ENCODE results near the gene EYS. TPM values are rescaled to one million over a fixed set of nuclear protein-coding genes. Genes with fewer than 3 reads are reported as not detected.

Gene EYS
- total RNA-seq, 1 experiment from 2014 or later = not detected

- ChIA-PET POLR2A (no interaction called here), RAD21 (ENCODE audit: low non-redundant PET in 1 of 2, low total read pairs in 2 of 2, uncharacterized antibody in 2 of 2, unreplicated experiment in 2 of 2) (no interaction called here), CTCF (no interaction called here)
- BruUV-seq (replicated peaks) = no TSS peak
- H3K4me3 ChIP-seq (replicated peaks in 1 of 2; ENCODE audit: low read depth in 1 of 2, low read length in 2 of 2) = no peak overlapping the region
- no peaks in the 10 kb centered on the region for H3K4me1 ChIP-seq (ENCODE audit: control insufficient read depth in 1 of 2, insufficient read depth in 2 of 2, low read length in 2 of 2)
- DNase-seq (ENCODE audit: low read depth, low spot score) (no peak), ATAC-seq (no peak)
- intact Hi-C loops (cut with micrococcal nuclease) = no loop called here
- H3K27me3 ChIP-seq (ENCODE audit: insufficient read depth, low read length) = no peaks in the 10 kb centered on the region
- H3K79me2 ChIP-seq (ENCODE audit: insufficient read depth, low read length) = no peaks in the 10 kb centered on the region
- no peak overlapping the region for H3K4me2 ChIP-seq (ENCODE audit: low read length)
- H3K27ac ChIP-seq (ENCODE audit: low read depth, low read length) = no peak overlapping the region
- no peaks in the 10 kb centered on the region; the same call in 1 of the 2 replicates for H4K20me1 ChIP-seq (ENCODE audit: insufficient read depth)
- H3K9me3 ChIP-seq (ENCODE audit: control insufficient read depth in 1 of 2, insufficient read depth in 1 of 2, low read depth in 1 of 2, low read length in 2 of 2) = peaks cover 0 to 2% of the 10 kb centered on the region in 2 experiments; a peak in 2 of 4 replicates
- no peak overlapping the region for H3K9ac ChIP-seq (ENCODE audit: low read length)
- no peaks in the 10 kb centered on the region for H3K9me2 ChIP-seq (ENCODE audit: insufficient read depth)
- no peaks in the 10 kb centered on the region for H3K36me3 ChIP-seq (ENCODE audit: control insufficient read depth in 1 of 2, insufficient read depth in 2 of 2, low read length in 2 of 2)
- TF ChIP-seq POLR2A (IDR thresholded peaks at IDR 0.05; ENCODE audit: borderline replicate concordance, extremely low read depth, insufficient read depth, insufficient read length) (no peak), ZNF274 (IDR thresholded peaks at IDR 0.05; ENCODE audit: low read depth, low read length) (no peak), EZH2phosphoT487 (IDR thresholded peaks at IDR 0.05; ENCODE audit: borderline replicate concordance) (no peak), CBX3 (IDR thresholded peaks at IDR 0.05; ENCODE audit: low read depth) (no peak), SIN3A (IDR thresholded peaks at IDR 0.05; ENCODE audit: low read depth) (no peak), CEBPB (IDR thresholded peaks at IDR 0.05; ENCODE audit: low read depth) (no peak), EGR1 (IDR thresholded peaks at IDR 0.05; ENCODE audit: low read depth) (no peak)
- no peak overlapping the region for H2AFZ ChIP-seq (ENCODE audit: low read depth, low read length, poor library complexity, severe bottlenecking)
Measured at GRCh38 chr6:64225503-64225902, 1481.5 kb downstream of the EYS start.

- H3K27ac ChIP-seq (ENCODE audit: low read depth, low read length) = no peak overlapping the region
- no peaks in the 10 kb centered on the region for H3K79me2 ChIP-seq (ENCODE audit: insufficient read depth, low read length)
- no peaks in the 10 kb centered on the region for H3K27me3 ChIP-seq (ENCODE audit: insufficient read depth, low read length)
- no peak overlapping the region for H3K4me2 ChIP-seq (ENCODE audit: low read length)
- H4K20me1 ChIP-seq (ENCODE audit: insufficient read depth) = no peaks in the 10 kb centered on the region; the same call in 1 of the 2 replicates
- intact Hi-C loops (cut with micrococcal nuclease) = no loop called here
- CTCF ChIA-PET = no interaction called here
- no peak for DNase-seq (ENCODE audit: low read depth, low spot score)
- no peak for ATAC-seq
- no peaks in the 10 kb centered on the region for H3K36me3 ChIP-seq (ENCODE audit: control insufficient read depth in 1 of 2, insufficient read depth in 2 of 2, low read length in 2 of 2)
- H3K4me1 ChIP-seq (ENCODE audit: control insufficient read depth in 1 of 2, insufficient read depth in 2 of 2, low read length in 2 of 2) = no peaks in the 10 kb centered on the region
- no TSS peak for BruUV-seq (replicated peaks)
- RAD21 ChIA-PET (ENCODE audit: low non-redundant PET in 1 of 2, low total read pairs in 2 of 2, uncharacterized antibody in 2 of 2, unreplicated experiment in 2 of 2) = no interaction called here
- H3K9me3 ChIP-seq (ENCODE audit: control insufficient read depth in 1 of 2, insufficient read depth in 1 of 2, low read depth in 1 of 2, low read length in 2 of 2) = peaks cover 0 to 2% of the 10 kb centered on the region in 2 experiments; a peak in 2 of 4 replicates
- H3K9ac ChIP-seq (ENCODE audit: low read length) = no peak overlapping the region
- no peak overlapping the region for H3K4me3 ChIP-seq (replicated peaks in 1 of 2; ENCODE audit: low read depth in 1 of 2, low read length in 2 of 2)
- H2AFZ ChIP-seq (ENCODE audit: low read depth, low read length, poor library complexity, severe bottlenecking) = no peak overlapping the region
- H3K9me2 ChIP-seq (ENCODE audit: insufficient read depth) = no peaks in the 10 kb centered on the region
- POLR2A ChIA-PET = no interaction called here
- TF ChIP-seq SP1 (IDR thresholded peaks at IDR 0.05; ENCODE audit: low read depth) (no peak), CEBPB (IDR thresholded peaks at IDR 0.05; ENCODE audit: low read depth) (no peak), ZBTB33 (IDR thresholded peaks at IDR 0.05; ENCODE audit: extremely low read depth, insufficient replicate concordance, low read length) (no peak), TCF7L2 (IDR thresholded peaks at IDR 0.05; ENCODE audit: borderline replicate concordance, extremely low read depth, insufficient read depth, insufficient read length) (no peak), REST (IDR thresholded peaks at IDR 0.05; ENCODE audit: low read depth) (no peak), ZFX (IDR thresholded peaks at IDR 0.05) (no peak), YY1 (IDR thresholded peaks at IDR 0.05; ENCODE audit: extremely low read depth, insufficient replicate concordance, low read depth, low read length) (no peak), POLR2AphosphoS5 (IDR thresholded peaks at IDR 0.05; ENCODE audit: low read depth, low read length) (no peak), SRF (IDR thresholded peaks at IDR 0.05; ENCODE audit: low read depth) (no peak), EZH2phosphoT487 (IDR thresholded peaks at IDR 0.05; ENCODE audit: borderline replicate concordance) (no peak)
Measured at GRCh38 chr6:64224819-64225218, 1482.2 kb downstream of the EYS start.
